NCI-H1930 (cell line): ENCODE results near the gene ADPRS.

Experiments
- DNase-seq, 2 experiments: peaks; one replicate each; lab custom pipeline; 2025; lab: John Stamatoyannopoulos, UW

Gene ADPRS

GRCh38 chr1:36108314-36108713 lies 19.6 kb downstream of the ADPRS start:
- no peak for DNase-seq

GRCh38 chr1:36109041-36109679 lies 20.5 kb downstream of the ADPRS start:
- DNase-seq: no peak

- no peak for DNase-seq
Observed at GRCh38 chr1:36111151-36111550, 22.5 kb downstream of the ADPRS start.

GRCh38 chr1:36112823-36113222 lies 24.1 kb downstream of the ADPRS start:
- no peak for DNase-seq

- DNase-seq: no peak
Observed at GRCh38 chr1:36114371-36114770, 25.7 kb downstream of the ADPRS start.

- no peak for DNase-seq
Observed at GRCh38 chr1:36115200-36115669, 26.5 kb downstream of the ADPRS start.

GRCh38 chr1:36115931-36116330 lies 27.2 kb downstream of the ADPRS start:
- DNase-seq: no peak

- no peak for DNase-seq
Observed at GRCh38 chr1:36116901-36117300, 28.2 kb downstream of the ADPRS start.

GRCh38 chr1:36118447-36119204 lies 29.9 kb downstream of the ADPRS start:
- DNase-seq: no peak

- DNase-seq: no peak
Observed at GRCh38 chr1:36119456-36119855, 30.8 kb downstream of the ADPRS start.

GRCh38 chr1:36122062-36123030 lies 33.7 kb downstream of the ADPRS start:
- DNase-seq: no peak

- no peak for DNase-seq
Observed at GRCh38 chr1:36123356-36123755, 34.7 kb downstream of the ADPRS start.

GRCh38 chr1:36124404-36125128 lies 35.9 kb downstream of the ADPRS start:
- no peak for DNase-seq

GRCh38 chr1:36125129-36125991 lies 36.7 kb downstream of the ADPRS start, which contains the start of gene COL8A2:
Gene COL8A2 (minus strand): TSS chr1:36125222. CDS start chr1:36100242, 24,980 bp downstream.
- DNase-seq: no peak

GRCh38 chr1:36126005-36126716 lies 37.5 kb downstream of the ADPRS start:
- DNase-seq: no peak

GRCh38 chr1:36126797-36127500 lies 38.3 kb downstream of the ADPRS start:
- DNase-seq: no peak

- DNase-seq: no peak
Observed at GRCh38 chr1:36128126-36128904, 39.6 kb downstream of the ADPRS start.

GRCh38 chr1:36128905-36129206 lies 40.2 kb downstream of the ADPRS start:
- no peak for DNase-seq

- no peak for DNase-seq
Observed at GRCh38 chr1:36132029-36132428, 43.3 kb downstream of the ADPRS start.
